Retinal pigment epithelial cell (primary cell): ENCODE results near the gene PGLYRP1.

Experiments used
- DNase-seq: peaks from one replicate; pipeline ENCODE4 v3.0.0-alpha.2; 2010; ENCODE audit warnings: low read depth
- H3K4me3 ChIP-seq: 2 replicates; pipeline ENCODE4 v1.5.1; 2011; ENCODE audit warnings: mild to moderate bottlenecking, low read length, control low read depth, moderate library complexity
- CTCF ChIP-seq: conservative IDR thresholded peaks from 2 replicates; pipeline ENCODE4 v1.5.1; 2011; ENCODE audit warnings: low read depth, low read length, control low read depth, inconsistent platforms

Gene PGLYRP1

DNA sequence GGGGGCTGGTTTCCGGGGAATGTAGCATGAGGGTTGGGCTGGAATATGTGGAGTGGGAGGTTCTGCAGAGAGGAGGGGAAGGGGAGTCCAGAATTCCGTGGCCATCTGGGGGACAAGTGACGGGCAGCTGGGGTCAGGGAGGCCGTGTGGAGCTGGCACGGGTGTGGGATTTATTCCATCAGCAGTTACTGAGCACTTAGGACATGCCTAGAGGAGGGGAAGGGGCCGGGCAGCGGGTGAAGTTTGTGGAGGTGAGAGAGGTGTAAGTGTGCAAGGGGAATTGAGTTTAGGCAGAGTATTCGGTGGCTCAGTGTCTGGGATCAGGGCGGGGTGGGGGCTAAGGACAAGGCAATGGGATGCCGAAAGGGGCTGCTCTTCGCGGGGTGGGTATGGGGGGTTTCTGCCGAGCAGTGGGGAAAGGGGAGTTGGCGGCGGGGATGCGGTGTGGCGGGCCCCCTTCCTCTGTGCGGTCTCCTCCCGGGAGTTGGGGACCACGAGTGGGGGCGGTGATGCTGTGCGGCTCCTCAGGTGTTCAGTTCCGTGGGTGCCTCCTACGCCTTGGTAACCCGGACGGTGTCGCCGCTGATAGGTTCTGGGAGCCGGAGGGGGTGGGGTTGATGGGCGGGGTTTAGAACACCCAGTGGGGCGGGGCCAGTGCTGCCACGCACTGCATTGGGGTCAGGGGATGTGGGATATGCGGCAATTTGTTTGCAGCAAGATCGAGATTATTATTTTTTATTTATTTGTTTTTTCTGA lies 22.2 kb downstream of the PGLYRP1 start:
- H3K4me3 ChIP-seq = peak overlapping the region; percentile 49

GRCh38 chr19:45999653-46000121 lies 23.2 kb downstream of the PGLYRP1 start:
- no peak for TF ChIP-seq CTCF
- H3K4me3 ChIP-seq = no peak overlapping the region
- DNase-seq = no peak

More for the DNA sequence above, 22.2 kb downstream of the PGLYRP1 start:
- DNase-seq = no peak
- TF ChIP-seq CTCF = no peak

DNA sequence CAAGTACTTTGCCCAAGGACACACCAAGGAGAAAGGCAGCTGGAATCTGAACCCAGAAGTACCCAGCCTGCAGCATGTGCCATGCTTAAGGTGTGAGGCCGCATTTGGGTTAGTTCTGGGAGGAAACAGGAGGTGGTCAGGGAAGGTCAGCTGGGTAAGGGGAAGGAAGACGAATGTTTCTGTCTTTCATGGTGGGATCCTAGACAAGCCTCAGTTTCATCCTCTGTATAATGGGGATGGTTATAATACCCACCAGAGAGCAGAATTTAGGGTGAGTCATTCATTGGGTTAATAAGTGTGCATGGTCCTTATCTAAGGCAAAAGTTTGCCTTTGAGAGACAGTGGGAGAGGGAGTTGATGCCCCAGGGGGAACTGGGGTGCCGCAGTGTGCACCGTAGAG lies 24.0 kb downstream of the PGLYRP1 start:
- no peak overlapping the region for H3K4me3 ChIP-seq
- no peak for DNase-seq
- TF ChIP-seq CTCF = no peak

- H3K4me3 ChIP-seq = no peak overlapping the region
- no peak for TF ChIP-seq CTCF
- DNase-seq = no peak
These were observed 25.9 kb downstream of the PGLYRP1 start for GRCh38 chr19:45996933-45997332.

DNA sequence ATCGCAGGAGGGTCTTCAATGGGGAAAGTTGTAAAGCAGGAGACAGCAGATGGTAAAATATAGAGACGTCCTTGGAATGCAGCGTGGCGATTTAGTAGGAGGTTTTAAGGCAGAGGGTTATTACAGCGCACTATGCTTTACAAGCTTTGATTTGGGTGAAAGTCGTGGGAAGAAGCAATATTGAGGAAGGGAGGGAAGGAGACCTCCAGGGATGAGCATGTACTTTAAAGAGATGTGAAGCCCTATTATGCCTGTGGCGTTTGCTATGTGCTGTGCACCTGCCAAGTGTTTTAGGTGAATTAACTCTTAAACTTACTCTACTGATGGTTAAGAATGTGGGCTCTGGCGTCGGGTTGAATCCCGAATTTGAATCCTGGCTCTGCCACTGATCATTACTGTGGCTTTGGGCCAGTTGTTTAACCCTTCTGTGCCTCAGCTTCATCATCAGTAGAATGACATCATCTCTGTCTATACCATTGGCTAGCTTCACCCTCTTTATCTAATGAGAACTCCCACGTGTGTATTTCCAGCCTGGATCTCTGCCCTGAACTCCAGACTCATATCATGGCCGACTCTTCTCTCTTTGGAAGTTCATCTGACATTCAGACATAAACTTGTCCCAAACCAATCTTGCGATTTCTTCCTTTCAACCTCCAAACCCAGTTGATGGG lies 27.0 kb downstream of the PGLYRP1 start:
- peak overlapping the region; percentile 99 for H3K4me3 ChIP-seq
- DNase-seq = no peak
- no peak for TF ChIP-seq CTCF

- TF ChIP-seq CTCF = no peak
- DNase-seq = peak; percentile 98
These were observed 27.7 kb downstream of the PGLYRP1 start, which contains the start of gene CCDC61 for GRCh38 chr19:45994998-45995714. Gene CCDC61, plus strand, starts transcription at chr19:45995467. Its CDS starts 7,552 bp downstream, at chr19:46003019.

More at GRCh38 chr19:45994998-45995714, 27.7 kb downstream of the PGLYRP1 start, which contains the start of gene CCDC61:
- peak within 1 kb of the TSS; percentile 99 for H3K4me3 ChIP-seq
